Smooth muscle cell (in vitro differentiated cells): Measurements from ENCODE around the gene P2RY11. TPM values are rescaled to one million over a fixed set of nuclear protein-coding genes. Genes with fewer than 3 reads are reported as not detected.
A peak's percentile ranks its signal among the peaks of the same experiment; 100 is the strongest.

ENCODE experiments used
- DNase-seq: peaks from one replicate; lab custom pipeline; 2025; ENCODE audit not compliant: unreplicated experiment; lab: John Stamatoyannopoulos, UW
- H2AFZ ChIP-seq: fragments of 200-600 bp; sonication (generic); 2 replicates; pipeline ENCODE4 v1.6.0; 2016; ENCODE audit warnings: antibody characterized with exemption, low read depth, mild to moderate bottlenecking
- H3F3A ChIP-seq: fragments of 200-600 bp; sonication (generic); 2 replicates; pipeline ENCODE4 v1.6.0; 2017; ENCODE audit warnings: antibody characterized with exemption, low read depth
- H3K27ac ChIP-seq: fragments of 200-600 bp; sonication (generic); 2 replicates; pipeline ENCODE4 v1.5.1; 2016; ENCODE audit warnings: low read depth, mild to moderate bottlenecking
- H3K27me3 ChIP-seq: fragments of 200-600 bp; sonication (generic); 2 replicates; pipeline ENCODE4 v1.6.1; 2016; ENCODE audit warnings: low read depth, mild to moderate bottlenecking
- H3K36me3 ChIP-seq: fragments of 200-600 bp; sonication (generic); 2 replicates; pipeline ENCODE4 v1.5.1; 2016; ENCODE audit warnings: low read depth
- H3K4me1 ChIP-seq: fragments of 200-600 bp; sonication (generic); 2 replicates; pipeline ENCODE4 v1.5.1; 2016; ENCODE audit warnings: low read depth
- H3K4me2 ChIP-seq: fragments of 200-600 bp; sonication (generic); 2 replicates; pipeline ENCODE4 v1.6.0; 2016; ENCODE audit warnings: mild to moderate bottlenecking
- H3K4me3 ChIP-seq: fragments of 200-600 bp; sonication (generic); 2 replicates; pipeline ENCODE4 v1.5.1; 2016; ENCODE audit warnings: mild to moderate bottlenecking
- H3K79me2 ChIP-seq: fragments of 200-600 bp; sonication (generic); 2 replicates; pipeline ENCODE4 v1.6.0; 2016; ENCODE audit warnings: low read depth, mild to moderate bottlenecking
- H3K9ac ChIP-seq: fragments of 200-600 bp; sonication (generic); 2 replicates; pipeline ENCODE4 v1.6.0; 2016; ENCODE audit warnings: low read depth
- H3K9me3 ChIP-seq: fragments of 200-600 bp; sonication (generic); replicated peaks from 2 replicates; pipeline ENCODE4 v1.5.1; 2016; ENCODE audit warnings: low read depth
- H4K20me1 ChIP-seq: fragments of 200-600 bp; sonication (generic); 2 replicates; pipeline ENCODE4 v1.6.0; 2016; ENCODE audit warnings: low read depth
- CTCF ChIP-seq: fragments of 200-600 bp; sonication (generic); IDR thresholded peaks from 2 replicates; pipeline ENCODE4 v1.5.1; 2017; ENCODE audit warnings: borderline replicate concordance, mild to moderate bottlenecking, antibody characterized with exemption; ENCODE audit not compliant: insufficient read depth, poor library complexity, severe bottlenecking
- WGBS: methylation state at CpG from one replicate; pipeline ENCODE4 v1.1.7; 2016; ENCODE audit warnings: low lambda C conversion rate; 5-methylcytosine and 5-hydroxymethylcytosine counted together
- polyA plus RNA-seq: library from polyadenylated mRNA; unstranded; fragments of >200 nt; fragmentation: Nextera tagmentation; extraction: Ambion mirVana; gene quantifications from 2 replicates; pipeline ENCODE4 v1.2.1, GENCODE V29; 2016
- total RNA-seq: library from RNA; depleted of rRNA; stranded (reverse); fragments of >200 nt; gene quantifications from 2 replicates; pipeline ENCODE4 v1.2.3, GENCODE V29; 2014

P2RY11 gene
- total and polyA plus RNA-seq, 2 experiments from 2014 or later: 1.5 to 3.8 TPM

- Histone ChIP-seq H4K20me1 (no peaks in the 10 kb centered on the region), H3K36me3 (no peaks in the 10 kb centered on the region), H3K4me2 (peak overlapping the region; percentile 58), H3K9ac (no peak overlapping the region), H3F3A (peaks cover 9% of the 10 kb centered on the region), H3K27ac (no peak overlapping the region), H3K9me3 (no peaks in the 10 kb centered on the region), H3K4me3 (no peak overlapping the region), H3K4me1 (no peaks in the 10 kb centered on the region), H2AFZ (peak overlapping the region; percentile 35), H3K27me3 (no peaks in the 10 kb centered on the region), H3K79me2 (no peaks in the 10 kb centered on the region)
- TF ChIP-seq CTCF: no peak
- 63% methylated on average over 7 of the region's 7 CpGs for WGBS
- DNase-seq: no peak
Observed at GRCh38 chr19:10095622-10095947, 15.9 kb upstream of the P2RY11 start.

DNA sequence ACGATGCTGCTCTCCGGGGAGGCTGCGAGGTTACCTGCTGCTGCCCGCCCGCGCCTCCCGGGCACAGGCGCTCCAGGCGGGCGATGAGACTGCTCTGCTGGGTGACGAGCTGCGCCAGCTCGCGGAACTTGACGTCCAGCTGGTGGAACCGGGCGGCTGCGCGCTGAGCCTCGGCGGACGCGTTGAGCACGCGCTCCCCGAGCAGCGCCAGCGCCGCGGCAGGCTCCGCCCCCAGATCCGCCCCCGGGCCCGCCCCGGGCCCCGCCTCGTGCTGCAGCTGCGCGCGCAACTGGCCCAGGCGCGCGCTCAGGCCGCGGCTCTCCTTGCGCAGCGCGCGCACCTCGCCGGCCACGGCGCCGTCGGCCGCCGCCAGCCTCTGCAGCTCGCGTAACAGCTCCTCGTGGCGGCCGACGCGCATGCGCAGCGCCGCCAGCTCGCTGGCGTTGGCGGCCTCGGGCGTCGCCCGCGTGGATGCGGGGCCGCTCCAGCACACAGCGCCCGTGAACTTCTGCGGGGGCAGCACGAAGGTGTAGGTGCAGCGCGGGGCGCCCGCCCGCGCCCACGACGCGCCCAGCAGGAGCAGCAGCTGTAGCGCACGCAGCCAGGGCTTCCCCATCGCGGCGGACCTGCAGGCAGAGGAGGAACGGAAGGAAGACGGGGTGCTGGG lies 15.4 kb upstream of the P2RY11 start:
- Histone ChIP-seq H3K4me1 (no peaks in the 10 kb centered on the region), H3K9ac (no peak overlapping the region), H2AFZ (peak overlapping the region; percentile 80), H4K20me1 (no peaks in the 10 kb centered on the region), H3F3A (peaks cover 9% of the 10 kb centered on the region), H3K4me3 (peak overlapping the region; percentile 37), H3K9me3 (no peaks in the 10 kb centered on the region), H3K4me2 (peak overlapping the region; percentile 85), H3K27me3 (no peaks in the 10 kb centered on the region), H3K79me2 (no peaks in the 10 kb centered on the region), H3K36me3 (no peaks in the 10 kb centered on the region), H3K27ac (no peak overlapping the region)
- WGBS: 6% methylated on average over 55 of the region's 97 CpGs
- peak; percentile 67 for DNase-seq
- TF ChIP-seq CTCF: no peak

- Histone ChIP-seq H3K4me3 (peak overlapping the region; percentile 37), H3K27ac (no peak overlapping the region), H3F3A (peaks cover 9% of the 10 kb centered on the region), H3K4me2 (peak overlapping the region; percentile 85), H4K20me1 (no peaks in the 10 kb centered on the region), H3K27me3 (no peaks in the 10 kb centered on the region), H3K9me3 (no peaks in the 10 kb centered on the region), H3K4me1 (no peaks in the 10 kb centered on the region), H3K9ac (no peak overlapping the region), H2AFZ (peak overlapping the region; percentile 80), H3K36me3 (no peaks in the 10 kb centered on the region), H3K79me2 (no peaks in the 10 kb centered on the region)
- DNase-seq: no peak
- no peak for TF ChIP-seq CTCF
- 59% methylated on average over 26 of the region's 26 CpGs for WGBS
Observed at GRCh38 chr19:10096615-10096963, 14.9 kb upstream of the P2RY11 start.

DNA sequence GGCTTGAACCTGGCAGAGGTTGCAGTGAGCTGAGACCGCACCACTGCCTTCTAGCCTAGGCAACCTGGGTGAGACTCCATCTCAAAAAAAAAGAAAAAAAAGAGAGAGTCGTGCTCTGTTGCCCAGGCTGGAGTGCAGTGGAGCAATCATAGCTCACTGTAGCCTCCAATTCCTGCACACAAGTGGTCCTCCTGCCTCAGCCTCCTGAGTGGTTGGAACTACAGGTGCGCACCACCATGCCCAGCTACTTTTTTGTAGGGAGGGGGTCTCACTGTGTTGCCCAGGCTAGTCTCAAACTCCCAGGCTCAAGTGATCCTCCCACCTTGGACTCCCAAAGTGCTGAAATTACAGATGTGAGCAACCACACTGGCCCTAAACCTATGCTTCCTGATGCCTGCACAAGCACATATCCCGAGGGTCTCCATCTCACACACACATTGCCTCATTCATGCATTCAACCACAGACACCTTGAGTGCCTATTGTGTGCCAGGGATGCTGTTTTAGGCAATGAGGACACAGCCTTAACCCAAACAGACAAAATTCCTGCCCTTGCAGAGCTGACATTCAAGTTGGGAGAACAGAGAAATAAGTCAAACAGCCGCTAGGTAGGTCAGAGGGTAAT lies 11.2 kb upstream of the P2RY11 start:
- no peaks in the 10 kb centered on the region for H4K20me1 ChIP-seq
- no peak overlapping the region for H3K4me2 ChIP-seq
- H3K27me3 ChIP-seq: no peaks in the 10 kb centered on the region
- H3K79me2 ChIP-seq: no peaks in the 10 kb centered on the region
- no peaks in the 10 kb centered on the region for H3K4me1 ChIP-seq
- H2AFZ ChIP-seq: no peak overlapping the region
- H3F3A ChIP-seq: peaks cover 6% of the 10 kb centered on the region
- no peak overlapping the region for H3K4me3 ChIP-seq
- no peaks in the 10 kb centered on the region for H3K36me3 ChIP-seq
- H3K27ac ChIP-seq: no peak overlapping the region
- no peak overlapping the region for H3K9ac ChIP-seq
- DNase-seq: no peak
- WGBS: 92% methylated on average over 5 of the region's 5 CpGs
- no peaks in the 10 kb centered on the region for H3K9me3 ChIP-seq
- TF ChIP-seq CTCF: no peak
